DMS 273 (cell line): ENCODE results near the gene TXLNB.
A peak's percentile ranks its signal among the peaks of the same experiment; 100 is the strongest.

Experiments
- DNase-seq: peaks from one replicate; lab custom pipeline; 2025; ENCODE audit not compliant: unreplicated experiment; lab: John Stamatoyannopoulos, UW

Gene TXLNB

GRCh38 chr6:139291813-139292619 lies at the start of gene TXLNB:
Gene TXLNB (minus strand): TSS chr6:139291998. CDS start chr6:139288899, 3,099 bp downstream.
- peak; percentile 95 for DNase-seq

GRCh38 chr6:139341060-139341459 lies 49.3 kb upstream of the TXLNB start:
- DNase-seq: no peak

- DNase-seq: no peak
Measured at GRCh38 chr6:139338795-139339194, 47.0 kb upstream of the TXLNB start.

DNA sequence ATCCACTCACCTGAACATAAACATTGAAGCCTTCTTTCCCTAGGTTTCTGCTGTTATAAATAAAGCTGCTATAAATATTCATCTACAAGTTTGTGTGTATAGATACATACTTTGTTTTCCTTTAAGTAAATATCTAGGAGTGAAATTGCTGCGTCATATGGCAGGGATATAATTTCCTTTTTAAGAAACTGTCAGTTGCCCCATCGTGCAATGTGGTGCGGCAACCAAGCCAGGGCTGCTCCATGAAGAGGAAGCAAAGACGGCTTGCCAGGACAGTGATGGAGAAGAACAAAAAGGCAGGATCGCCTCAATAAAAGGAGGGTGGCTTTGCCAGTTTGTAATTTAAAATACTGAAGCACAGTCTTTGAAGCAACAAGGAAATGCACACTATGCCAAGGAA lies 46.0 kb upstream of the TXLNB start:
- DNase-seq: no peak

DNA sequence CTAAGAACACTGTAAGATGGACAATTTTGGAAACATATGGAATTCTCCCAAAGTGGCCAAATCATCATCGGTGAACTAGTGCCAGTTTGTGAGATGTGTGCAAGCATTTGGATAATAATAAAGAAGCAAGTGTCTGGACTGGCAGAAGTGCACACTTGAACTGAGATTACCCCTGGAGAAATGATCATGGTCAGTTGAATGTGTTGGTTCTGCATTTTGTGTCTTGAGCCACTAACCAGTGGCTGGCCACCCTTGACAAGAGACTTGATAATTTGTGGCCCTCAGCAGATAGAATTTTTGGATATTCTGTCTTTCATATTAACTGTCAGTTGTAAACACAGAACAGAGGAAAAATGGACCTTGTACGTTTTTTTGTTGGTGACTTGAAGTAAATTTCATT lies 45.2 kb upstream of the TXLNB start:
- DNase-seq: no peak

GRCh38 chr6:139336488-139336887 lies 44.7 kb upstream of the TXLNB start:
- peak; percentile 74 for DNase-seq

DNA sequence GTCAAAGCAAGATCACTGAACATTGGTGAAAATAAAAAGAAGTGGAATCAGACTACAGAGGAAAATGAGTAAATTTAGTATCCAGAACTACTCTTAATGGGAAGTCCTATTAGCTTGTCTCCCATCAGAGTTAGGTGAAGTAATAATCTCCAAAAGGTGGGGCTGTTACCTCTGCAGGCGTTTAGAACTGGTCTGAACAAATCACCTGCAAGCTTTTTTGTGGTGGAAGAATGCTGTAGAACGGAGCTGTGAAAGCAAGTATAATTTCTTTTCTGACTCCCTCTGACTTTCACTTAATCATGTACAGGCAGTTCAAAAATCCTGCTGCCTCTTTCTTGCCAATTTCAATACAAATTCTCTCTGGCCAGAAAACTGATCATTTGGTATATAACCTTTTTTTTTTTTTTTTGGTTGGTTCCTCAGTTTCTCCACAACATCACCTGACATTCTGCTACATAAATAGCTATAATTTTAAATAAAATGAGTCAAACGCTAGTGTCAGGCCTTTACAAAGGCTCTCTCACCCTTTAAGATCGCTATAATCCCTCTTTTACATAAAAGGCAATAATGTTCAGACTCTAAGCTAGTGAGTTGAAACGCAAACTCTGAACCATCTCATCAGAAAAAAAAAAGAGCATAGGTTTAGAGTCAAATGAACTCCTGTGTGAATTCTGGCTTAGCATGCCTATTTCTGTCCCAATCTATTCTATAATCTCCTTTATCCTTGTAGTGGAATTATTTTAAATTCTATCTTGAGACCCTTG lies 43.8 kb upstream of the TXLNB start:
- DNase-seq: no peak

- DNase-seq: no peak
Measured at GRCh38 chr6:139334806-139335446, 43.1 kb upstream of the TXLNB start.

DNA sequence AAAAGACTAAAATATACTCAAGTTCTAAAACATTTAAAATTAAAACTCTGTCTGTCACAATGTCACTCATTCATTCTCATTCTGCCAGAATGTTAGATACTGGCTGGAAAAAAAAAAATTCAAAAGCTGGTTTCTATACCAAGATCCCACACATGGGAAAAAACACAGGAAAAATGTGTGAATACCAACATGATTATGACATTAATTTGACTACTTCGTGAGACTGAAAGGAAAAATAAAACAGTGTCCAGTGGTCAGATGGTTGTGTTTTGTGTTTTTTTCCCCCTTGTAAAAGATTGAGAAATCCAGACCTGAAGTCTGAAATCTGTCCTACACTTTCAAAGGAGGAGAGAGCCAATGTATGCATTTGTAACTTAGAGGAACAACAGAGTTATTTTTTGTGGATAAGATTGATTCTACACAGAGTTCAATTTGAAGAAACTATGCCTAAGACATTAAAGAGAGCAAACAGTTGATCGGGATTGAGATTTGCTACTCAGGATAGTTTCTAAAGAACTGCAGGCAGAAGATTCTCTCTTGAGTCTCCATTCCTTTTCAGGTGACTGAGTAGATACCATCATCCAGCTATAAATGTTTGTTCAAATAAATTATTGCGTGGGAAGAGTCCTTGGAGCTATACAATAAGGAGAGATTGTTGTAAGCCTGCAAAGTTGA lies 39.2 kb upstream of the TXLNB start:
- DNase-seq: no peak

- no peak for DNase-seq
Measured at GRCh38 chr6:139330306-139330705, 38.5 kb upstream of the TXLNB start.

DNA sequence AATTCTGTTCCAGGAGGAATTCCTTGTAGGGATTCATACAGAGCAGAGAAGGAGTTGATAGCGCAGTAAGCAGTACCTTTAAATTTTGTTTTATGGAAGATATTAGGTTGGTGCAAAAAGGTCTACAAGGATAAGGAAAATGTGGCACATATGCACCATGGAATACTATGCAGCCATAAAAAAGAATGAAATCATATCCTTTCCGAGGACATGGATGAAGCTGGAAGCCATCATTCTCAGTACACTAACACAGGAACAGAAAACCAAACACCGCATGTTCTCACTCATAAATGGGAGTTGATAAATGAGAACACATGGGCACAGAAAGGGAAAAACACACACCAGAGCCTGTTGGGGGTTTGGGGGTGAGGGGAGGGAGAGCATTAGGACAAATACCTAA lies 37.4 kb upstream of the TXLNB start:
- DNase-seq: no peak

- no peak for DNase-seq
Measured at GRCh38 chr6:139327038-139327437, 35.2 kb upstream of the TXLNB start.

- DNase-seq: no peak
Measured at GRCh38 chr6:139325686-139326085, 33.9 kb upstream of the TXLNB start.

GRCh38 chr6:139325125-139325524 lies 33.3 kb upstream of the TXLNB start:
- DNase-seq: no peak

DNA sequence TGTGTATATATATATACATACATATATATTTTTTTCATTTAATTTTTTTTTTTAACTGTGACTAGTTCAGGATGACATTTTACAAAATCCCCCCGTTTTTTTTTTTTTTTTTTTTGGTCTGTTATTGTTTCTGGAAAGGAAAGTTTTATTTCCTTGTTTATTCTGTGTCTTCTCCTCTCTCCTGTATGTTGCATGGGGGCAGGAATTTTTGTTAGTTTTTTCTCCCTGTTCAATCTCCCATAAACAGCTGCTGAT lies 32.4 kb upstream of the TXLNB start:
- DNase-seq: no peak

DNA sequence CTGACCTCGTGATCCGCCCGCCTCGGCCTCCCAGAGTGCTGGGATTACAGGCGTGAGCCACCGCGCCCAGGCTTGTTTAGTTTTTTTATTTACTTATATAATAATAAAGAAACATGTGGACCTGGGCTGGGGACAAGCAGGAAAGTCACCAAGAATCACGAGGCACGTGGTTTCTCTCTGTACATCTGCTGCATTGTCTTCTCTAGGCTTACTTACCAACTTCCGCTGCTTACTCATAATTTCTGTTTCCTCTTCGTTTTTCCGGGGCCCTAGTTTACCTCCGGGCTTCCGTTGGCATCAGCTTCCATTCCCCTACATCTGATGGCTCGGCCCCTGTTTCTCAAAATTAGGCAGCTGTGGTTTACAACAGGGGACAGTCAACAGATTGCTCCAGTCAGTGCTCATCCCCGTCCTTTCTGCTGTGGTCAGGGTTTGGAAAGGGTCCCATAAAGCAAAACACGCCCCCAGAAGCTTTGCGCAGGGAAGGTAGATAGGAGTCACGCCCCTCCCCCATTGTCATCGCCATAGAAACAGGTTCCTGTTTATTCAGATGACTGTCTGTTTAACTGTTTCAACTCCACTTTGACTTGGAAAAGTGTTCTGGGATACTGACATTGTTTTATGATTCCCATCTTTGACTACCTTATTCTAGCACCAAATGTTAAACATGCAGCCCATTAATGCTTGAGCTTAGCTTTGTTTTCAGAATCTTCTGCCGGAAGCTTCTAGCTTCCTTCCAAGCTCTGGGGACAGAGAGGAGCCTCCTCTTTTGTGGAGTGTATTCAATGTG lies 31.9 kb upstream of the TXLNB start:
- DNase-seq: peak; percentile 85

DNA sequence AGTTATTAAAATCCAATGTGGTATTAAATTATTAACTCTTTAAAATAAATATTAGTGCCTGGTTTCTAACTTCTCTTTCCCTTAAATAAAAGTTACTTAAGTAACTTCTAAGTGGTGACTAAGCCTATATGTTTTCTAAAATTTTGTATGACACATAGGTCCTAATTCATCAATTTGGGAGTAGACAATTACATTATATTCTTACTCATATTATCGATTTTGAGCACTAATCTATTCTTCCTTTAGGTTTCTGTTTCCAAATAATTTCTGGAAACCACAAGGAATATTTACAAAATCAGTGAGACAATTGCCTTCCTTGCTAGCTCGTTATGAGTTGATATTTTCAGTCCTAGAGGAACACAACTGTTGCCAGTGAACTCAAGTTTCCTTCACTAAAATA lies 28.3 kb upstream of the TXLNB start:
- no peak for DNase-seq

DNA sequence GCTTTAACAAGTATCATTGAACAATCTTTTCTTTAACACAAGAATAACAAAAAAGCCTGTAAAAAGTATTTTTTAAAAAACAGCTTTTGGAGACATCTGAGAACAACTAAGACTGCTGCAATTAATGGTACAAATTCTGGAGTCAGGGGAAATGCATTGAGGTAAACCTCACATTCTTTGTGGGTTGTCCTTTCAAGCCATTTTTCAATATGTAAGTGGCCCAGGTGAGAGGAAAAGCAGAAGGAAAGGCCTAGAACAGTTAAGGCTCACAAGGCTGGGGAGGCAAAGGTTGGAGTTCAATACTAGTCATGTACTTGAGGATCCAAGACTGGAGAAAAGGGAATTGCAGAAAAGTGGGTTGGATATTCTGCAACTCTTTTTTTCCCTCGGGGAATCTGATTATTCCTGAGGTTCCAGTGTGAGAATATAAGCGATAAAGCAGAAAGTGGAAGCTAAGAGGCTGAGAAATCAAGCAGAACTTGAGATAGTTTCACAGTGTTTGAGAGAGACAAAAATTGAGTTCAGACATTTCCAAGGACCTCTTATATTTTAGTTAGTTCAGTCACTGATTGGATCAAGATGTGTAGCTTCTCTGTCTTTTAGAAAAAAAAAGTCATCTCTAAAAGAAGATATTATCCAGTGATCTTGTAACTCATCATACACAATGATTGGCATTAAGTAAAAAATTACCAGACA lies 25.0 kb upstream of the TXLNB start:
- no peak for DNase-seq

DNA sequence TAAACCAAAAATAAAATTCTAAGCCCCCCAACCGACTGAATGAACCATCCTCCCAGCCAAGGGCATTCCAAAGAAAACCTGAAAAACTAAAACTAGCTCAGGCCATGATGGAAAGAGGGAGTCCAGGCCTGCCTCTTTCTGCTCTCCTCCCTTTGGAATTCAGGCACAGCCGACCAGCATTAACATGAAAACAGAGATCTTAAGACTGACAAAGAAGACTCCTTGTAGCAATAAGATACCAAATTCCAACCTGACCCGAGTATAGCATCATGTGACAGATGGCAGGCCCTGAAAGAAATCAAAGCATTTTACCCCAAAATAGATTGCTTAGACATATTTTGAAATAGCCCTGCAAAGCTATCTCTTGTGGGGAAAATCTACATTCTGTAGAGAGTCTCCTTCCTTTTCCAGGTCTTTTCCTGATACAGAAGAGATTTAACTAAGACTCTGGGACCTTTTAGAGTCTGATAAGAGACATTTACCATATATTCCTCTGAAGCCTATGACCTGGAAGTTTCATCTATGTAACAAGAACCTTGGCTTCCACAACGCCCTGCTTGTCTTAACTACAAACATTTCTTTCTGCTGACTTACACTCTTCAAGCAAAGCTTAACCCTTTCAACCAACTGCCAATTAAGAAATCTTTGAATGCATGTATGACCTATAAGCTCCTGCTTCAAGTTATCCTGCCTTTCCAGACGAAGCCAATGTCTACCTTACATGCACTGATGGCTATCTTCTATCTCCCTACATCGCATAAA lies 22.2 kb upstream of the TXLNB start:
- DNase-seq: no peak

GRCh38 chr6:139313229-139313628 lies 21.4 kb upstream of the TXLNB start:
- DNase-seq: no peak
